Stimulated activated CD4-positive, alpha-beta T cell treated with anti-CD3 and anti-CD28 coated beads, Interleukin-4, amount 100 ng/mL, for 24 hours (primary cell): Measurements from ENCODE around the gene FTO.
"Not testable (repeated sequence)": the region's sequence is repeated elsewhere in the genome, so short reads cannot be mapped to it uniquely, and the experiment has no call there.

Source experiments
- DNase-seq: peaks from one replicate; pipeline ENCODE4 v3.0.0-alpha.2; 2020

Gene FTO

GRCh38 chr16:53832896-53833544 is 129.1 kb downstream of the FTO start:
- no peak for DNase-seq

- DNase-seq = no peak
Observed at GRCh38 chr16:53836142-53836541, 132.2 kb downstream of the FTO start.

GRCh38 chr16:53836680-53837079 is 132.7 kb downstream of the FTO start:
- DNase-seq = no peak

DNA sequence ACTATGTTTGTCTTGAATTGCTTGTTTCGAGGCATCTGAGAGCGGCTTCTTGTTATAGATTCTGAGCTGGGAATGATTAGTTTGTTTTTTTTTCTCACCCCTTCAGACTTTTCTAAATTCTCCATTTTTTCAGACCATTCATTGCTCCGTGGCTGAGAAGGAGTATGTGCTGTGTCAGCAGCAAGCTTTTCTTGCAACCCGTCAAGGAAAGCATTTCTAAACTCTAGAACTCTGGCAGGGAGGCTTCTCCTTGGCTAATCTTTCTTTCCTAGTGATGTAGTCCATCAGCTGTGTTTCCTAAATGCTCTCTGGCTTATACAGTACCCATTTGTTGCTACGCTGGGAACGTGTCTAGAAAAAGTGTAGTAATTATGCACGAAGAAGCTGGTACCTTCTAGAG is 133.5 kb downstream of the FTO start:
- no peak for DNase-seq

DNA sequence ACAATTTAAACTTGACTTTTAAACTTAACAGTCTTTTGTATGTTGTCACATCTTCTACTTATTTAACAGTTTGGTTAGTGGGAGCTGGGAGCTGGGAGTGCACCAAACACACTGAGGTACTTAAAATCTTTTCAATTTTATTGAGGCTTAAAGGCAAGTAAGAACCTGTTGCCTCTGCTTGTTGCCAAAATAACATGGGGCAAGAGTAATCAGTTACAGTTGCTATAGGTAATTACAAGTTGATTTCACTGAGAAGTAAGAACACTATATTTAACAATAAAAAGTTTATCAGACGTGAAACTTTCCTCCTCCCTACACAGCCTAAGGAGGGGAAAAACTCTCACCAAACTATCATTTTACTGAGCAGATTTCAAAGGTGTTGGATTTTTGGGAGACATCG is 135.2 kb downstream of the FTO start:
- DNase-seq = no peak

DNA sequence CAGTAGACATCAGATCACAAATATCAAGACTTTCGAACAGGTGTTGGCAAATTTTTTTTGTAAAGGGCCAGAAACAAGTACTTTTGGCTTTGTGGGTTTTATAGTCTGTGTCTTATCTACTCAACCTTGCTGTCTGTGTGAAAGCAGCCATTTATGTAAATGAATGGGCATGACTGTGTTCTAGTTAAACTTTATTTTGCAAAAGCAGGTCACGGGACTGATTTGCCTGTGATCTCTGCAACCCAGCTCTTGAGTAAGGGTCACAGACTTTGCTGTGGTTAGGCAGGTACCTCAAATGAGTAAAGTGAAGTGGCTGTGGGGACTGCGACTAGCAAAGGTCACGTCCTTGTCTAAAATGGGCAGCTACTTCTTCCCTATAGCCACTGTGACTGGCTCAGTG is 136.5 kb downstream of the FTO start:
- no peak for DNase-seq

GRCh38 chr16:53841884-53842283 is 137.9 kb downstream of the FTO start:
- no peak for DNase-seq

DNA sequence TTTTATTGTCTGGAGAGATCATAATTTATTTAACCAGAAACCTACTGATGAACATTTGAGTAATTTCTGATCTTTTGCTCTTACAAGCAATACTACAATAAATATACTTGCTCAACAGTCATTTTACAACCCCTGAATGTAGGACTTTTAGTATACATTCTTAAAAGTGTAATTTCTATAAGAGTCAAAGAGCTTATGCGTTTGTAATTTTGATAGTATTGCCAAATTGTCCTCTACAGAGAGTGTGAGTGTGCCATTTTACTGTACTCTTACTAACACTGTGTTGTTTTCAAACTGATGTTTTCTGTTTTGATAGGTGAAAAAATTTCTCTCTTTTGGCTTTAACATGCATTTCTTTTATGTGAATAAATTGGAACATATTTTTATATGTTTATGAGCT is 139.1 kb downstream of the FTO start:
- DNase-seq = no peak

GRCh38 chr16:53844804-53845203 is 140.8 kb downstream of the FTO start:
- no peak for DNase-seq

GRCh38 chr16:53846549-53846948 is 142.6 kb downstream of the FTO start:
- DNase-seq = not testable (repeated sequence)

DNA sequence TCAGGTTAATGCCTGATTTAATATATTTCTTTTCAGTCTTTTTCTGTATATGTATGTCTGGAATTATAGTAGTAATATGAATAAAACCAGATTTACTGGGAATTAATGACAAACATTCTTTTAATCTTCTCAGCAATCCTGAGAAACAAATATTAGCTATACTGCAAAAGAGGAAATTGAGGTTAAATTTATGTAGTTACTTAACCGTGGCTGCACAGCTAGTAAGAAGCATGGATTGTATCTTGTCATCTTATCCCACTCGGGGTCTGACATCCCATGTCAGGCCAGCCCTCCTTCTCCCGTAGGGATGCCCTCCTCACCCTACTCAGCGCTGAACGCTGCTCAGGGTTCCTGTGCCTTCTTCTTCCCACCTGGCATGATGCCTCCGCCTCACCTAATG is 143.0 kb downstream of the FTO start:
- DNase-seq = no peak

DNA sequence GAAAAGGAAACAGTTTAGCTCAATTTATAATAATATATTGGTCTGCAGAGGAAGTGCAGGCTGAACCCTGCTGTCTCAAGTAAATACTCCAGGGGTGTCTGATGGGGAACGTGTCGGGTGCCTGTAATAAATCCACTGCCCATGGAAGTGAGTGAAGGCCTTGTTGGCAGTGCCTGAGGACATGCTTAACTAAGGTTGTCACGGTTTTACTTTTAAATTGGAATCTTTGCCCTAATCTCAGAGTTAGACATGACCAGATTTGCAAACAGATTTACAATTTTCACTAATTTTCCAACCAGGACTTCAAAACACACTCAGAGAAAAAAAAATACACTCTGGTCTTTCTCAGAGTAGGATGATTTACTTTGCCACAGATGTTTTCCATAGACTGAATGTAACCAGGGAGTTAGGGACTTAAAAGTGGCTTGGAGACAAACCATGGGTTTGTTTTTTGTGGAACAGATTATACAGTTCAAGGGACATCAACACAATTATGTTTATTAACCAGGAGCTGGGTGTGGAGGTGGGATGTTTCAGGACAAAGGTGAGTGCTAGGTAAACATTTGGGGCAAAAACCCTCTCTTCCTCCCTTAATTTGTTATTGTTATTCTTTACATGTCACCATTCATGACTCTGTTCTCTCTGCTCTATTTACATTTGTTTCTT is 144.5 kb downstream of the FTO start:
- no peak for DNase-seq

DNA sequence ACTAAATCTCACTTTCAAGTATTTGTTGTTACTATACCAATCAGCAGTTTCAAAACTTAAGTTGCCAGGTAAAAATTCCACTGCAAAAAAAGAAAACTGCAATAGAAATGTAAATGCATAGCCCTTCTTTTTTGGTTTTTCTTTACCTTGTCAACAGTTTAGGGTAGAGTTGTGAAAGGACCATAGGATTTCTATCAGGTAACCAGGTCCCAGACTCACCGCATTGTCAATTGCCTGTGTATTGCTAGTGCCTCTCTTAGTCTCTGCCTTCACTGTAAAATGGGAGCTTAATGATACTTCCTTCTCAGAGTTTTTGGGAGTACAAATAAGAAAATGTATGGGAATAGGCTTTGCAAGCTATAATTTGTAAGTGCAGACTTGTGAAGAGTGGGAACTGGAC is 145.0 kb downstream of the FTO start:
- DNase-seq = no peak

GRCh38 chr16:53849585-53849984 is 145.6 kb downstream of the FTO start:
- DNase-seq = no peak

DNA sequence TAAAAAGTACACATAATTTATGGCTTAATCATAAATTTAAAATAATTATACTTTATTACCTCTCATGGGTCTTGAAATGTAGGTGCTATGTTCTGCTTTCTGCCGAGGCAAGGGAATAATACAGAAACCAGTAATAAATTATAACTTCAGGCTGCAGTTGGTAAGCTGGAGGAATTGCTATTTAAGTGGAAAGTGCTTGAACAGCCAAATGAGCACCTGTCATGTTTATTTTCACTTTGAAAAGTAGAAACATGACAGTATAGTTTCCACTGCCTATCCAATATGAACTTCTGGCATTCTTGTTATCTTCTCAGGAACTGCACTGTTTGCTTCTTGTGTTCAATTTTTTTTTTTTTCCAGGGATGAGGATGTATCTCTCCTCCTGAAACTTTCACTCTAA is 146.0 kb downstream of the FTO start:
- no peak for DNase-seq

DNA sequence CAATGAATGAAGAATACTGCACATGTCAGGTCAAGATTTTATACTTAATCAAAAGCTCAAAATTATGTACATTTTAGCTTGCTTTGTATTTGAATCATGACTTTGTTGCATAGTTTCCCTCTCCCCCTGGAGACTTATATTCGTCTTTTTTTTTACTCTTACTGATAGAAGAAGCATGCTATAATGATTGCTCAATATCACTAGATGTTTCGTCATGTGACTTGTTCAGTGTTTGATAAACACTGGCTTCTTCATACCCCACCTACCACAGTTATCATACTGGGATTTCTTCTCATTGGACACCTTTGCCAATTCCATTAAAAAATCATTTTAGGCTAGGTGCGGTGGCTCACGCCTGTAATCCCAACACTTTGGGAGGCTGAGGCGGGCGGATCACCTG is 148.7 kb downstream of the FTO start:
- no peak for DNase-seq

DNA sequence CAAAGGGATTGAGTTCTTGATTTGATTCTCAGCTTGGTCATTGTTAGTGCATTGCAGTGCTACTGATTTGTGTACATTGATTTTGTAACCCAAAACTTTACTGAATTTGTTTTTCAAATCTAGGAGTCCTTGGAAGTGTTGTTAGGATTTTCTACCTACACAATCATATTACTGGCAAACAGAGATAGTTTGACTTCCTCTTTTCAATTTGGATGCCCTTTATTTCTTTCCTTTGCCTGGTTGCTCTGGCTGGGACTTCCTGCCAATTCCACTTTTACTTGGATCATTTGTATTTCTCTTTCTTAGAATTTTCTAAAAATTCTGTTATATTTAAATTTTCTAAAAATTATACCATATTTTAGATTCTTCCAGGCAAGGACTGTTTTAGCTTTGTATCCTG is 151.1 kb downstream of the FTO start:
- no peak for DNase-seq

- no peak for DNase-seq
Observed at GRCh38 chr16:53855511-53855910, 151.6 kb downstream of the FTO start.

DNA sequence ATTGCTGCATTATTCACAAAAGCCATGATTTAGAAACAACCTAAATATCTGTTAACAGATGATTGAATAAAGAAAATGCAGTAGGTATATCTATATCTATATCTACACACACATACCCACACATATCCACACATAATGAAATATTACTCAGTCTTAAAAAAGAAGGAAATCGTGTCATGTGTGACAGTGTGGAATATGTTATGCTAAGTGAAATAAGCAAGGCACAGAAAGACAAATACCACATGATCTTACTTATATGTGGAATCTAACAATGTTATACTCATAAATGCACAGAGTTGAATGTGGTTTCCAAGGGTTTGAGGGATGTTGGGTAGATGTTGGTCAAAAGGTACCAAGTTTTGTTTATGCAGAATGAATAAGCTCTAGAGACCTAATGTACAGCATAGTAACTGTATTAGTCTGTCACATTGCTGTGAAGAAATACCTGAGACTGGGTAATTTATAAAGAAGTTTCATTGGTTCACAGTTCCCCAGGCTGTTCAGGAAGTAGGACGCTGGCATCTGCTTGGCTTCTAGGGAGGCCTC is 156.1 kb downstream of the FTO start:
- no peak for DNase-seq

DNA sequence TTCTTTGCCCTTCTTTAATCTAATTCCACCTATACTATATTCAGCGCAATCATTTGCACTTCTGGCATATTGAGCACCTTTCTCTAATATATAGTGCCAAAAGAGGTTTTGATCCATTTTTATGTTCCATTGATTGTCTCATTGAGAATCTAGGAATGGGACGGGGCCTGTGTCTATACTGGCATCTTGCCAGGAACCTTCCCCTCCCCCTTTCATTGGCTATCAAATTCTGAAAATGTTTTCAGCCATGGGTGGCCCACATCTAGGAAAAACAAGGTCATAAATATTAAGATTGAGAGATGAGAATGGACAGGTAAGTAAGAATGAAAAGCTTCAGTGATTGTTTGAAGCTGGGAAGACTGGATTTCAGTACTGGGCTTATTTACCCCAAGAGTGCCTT is 159.9 kb downstream of the FTO start:
- no peak for DNase-seq

- peak; percentile 11 for DNase-seq
Observed at GRCh38 chr16:53864819-53865493, 161.0 kb downstream of the FTO start.

- no peak for DNase-seq
Observed at GRCh38 chr16:53865494-53865863, 161.5 kb downstream of the FTO start.

DNA sequence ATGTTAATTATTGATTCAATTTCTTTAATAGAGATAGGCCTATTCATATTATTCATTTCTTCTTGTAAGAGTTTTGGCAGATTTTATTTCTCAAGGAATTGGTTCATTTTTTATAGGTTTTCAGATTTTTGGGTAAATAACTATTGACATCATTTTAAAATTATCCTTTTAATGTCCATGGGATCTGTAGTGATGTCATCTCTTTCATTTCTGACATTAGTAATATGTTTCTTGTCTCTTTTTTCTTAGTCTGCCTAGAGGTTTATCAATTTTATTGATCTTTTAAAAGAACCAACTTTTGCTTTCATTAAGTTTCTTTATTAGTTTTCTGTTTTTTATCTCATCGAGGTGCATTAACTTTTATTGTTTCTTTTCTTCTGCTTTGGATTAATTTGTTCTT is 162.6 kb downstream of the FTO start:
- DNase-seq = no peak

DNA sequence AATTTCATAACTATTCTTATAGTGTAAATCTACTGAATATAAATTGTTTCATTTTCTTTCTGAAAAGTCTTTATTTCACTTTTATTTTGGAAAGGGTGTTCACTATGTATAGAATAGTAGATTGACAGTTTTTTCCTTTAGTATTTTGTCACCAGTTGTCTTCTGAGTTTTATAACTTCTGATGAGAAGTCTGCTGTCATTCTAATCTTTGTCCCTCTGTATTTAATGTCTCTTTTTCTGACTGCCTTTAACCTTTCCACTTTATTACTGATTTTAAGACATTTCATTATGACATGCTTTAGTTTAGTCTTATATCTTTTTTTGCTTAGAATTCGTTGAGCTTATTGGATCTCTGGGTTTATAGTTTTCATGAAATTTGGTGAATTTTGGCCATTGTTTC is 166.9 kb downstream of the FTO start:
- no peak for DNase-seq
